GM23338 (cell line): ENCODE results near the gene CCDC197. TPM values are rescaled to one million over a fixed set of nuclear protein-coding genes. Genes with fewer than 3 reads are reported as not detected.

Experiments used
- ATAC-seq: fragments of 200-7000 bp; cut with Tn5 transposase; 3 replicates; pipeline ENCODE4 v1.9.1; 2020
- DNase-seq: peaks from one replicate; pipeline ENCODE4 v3.0.0-alpha.2; 2015; ENCODE audit warnings: low spot score
- H2AFZ ChIP-seq: fragments of 200-600 bp; sonication (generic); 2 replicates; pipeline ENCODE4 v1.8.0; 2016; ENCODE audit warnings: antibody characterized with exemption, mild to moderate bottlenecking, moderate library complexity
- H3F3A ChIP-seq: fragments of 200-600 bp; sonication (generic); replicated peaks from 2 replicates; pipeline ENCODE4 v1.8.0; 2017; ENCODE audit warnings: antibody characterized with exemption, mixed run types, low read depth
- H3K27ac ChIP-seq: fragments of 200-600 bp; sonication (generic); 2 replicates; pipeline ENCODE4 v1.6.1; 2016; ENCODE audit warnings: low read depth
- H3K27me3 ChIP-seq: fragments of 200-600 bp; sonication (generic); 2 replicates; pipeline ENCODE4 v1.8.0; 2016; ENCODE audit warnings: mild to moderate bottlenecking, mixed run types, moderate library complexity; ENCODE audit not compliant: insufficient read depth
- H3K36me3 ChIP-seq: fragments of 200-600 bp; sonication (generic); 2 replicates; pipeline ENCODE4 v1.8.0; 2016; ENCODE audit warnings: mild to moderate bottlenecking; ENCODE audit not compliant: insufficient read depth
- H3K4me1 ChIP-seq: fragments of 200-600 bp; sonication (generic); 2 replicates; pipeline ENCODE4 v1.8.0; 2016; ENCODE audit warnings: mild to moderate bottlenecking, moderate library complexity; ENCODE audit not compliant: insufficient read depth
- H3K4me2 ChIP-seq: fragments of 200-600 bp; sonication (generic); 2 replicates; pipeline ENCODE4 v1.7.1; 2017; ENCODE audit warnings: mixed run types
- H3K4me3 ChIP-seq: fragments of 200-600 bp; sonication (generic); 2 replicates; pipeline ENCODE4 v1.6.1; 2016; ENCODE audit warnings: mixed run types
- H3K79me2 ChIP-seq: fragments of 200-600 bp; sonication (generic); replicated peaks from 2 replicates; pipeline ENCODE4 v1.8.0; 2017; ENCODE audit warnings: mild to moderate bottlenecking; ENCODE audit not compliant: insufficient read depth
- H3K9me2 ChIP-seq: fragments of 200-600 bp; sonication (generic); 2 replicates; pipeline ENCODE4 v1.8.0; 2017; ENCODE audit not compliant: insufficient read depth
- H4K20me1 ChIP-seq: fragments of 200-600 bp; sonication (generic); replicated peaks from 2 replicates; pipeline ENCODE4 v1.8.0; 2017; ENCODE audit warnings: mild to moderate bottlenecking; ENCODE audit not compliant: insufficient read depth
- H3K27ac Mint-ChIP-seq: 2 replicates; pipeline ENCODE4 v1.8.0; 2020; ENCODE audit warnings: inconsistent platforms, mild to moderate bottlenecking, moderate library complexity, mixed read lengths
- H3K27me3 Mint-ChIP-seq: 3 replicates; pipeline ENCODE4 v1.8.0; 2022; ENCODE audit warnings: low read depth, mild to moderate bottlenecking, moderate library complexity, mixed read lengths, inconsistent platforms; ENCODE audit not compliant: insufficient read depth, poor library complexity
- H3K36me3 Mint-ChIP-seq: 3 replicates; pipeline ENCODE4 v1.8.0; 2021; ENCODE audit warnings: low read depth, mild to moderate bottlenecking, inconsistent platforms, moderate library complexity, mixed read lengths
- H3K4me1 Mint-ChIP-seq: 3 replicates; pipeline ENCODE4 v1.8.0; 2020; ENCODE audit warnings: mild to moderate bottlenecking, inconsistent platforms, mixed read lengths
- H3K4me3 Mint-ChIP-seq: 3 replicates; pipeline ENCODE4 v1.8.0; 2021; ENCODE audit warnings: moderate library complexity, mild to moderate bottlenecking, inconsistent platforms, mixed read lengths
- H3K9me3 Mint-ChIP-seq: 3 replicates; pipeline ENCODE4 v1.8.0; 2020; ENCODE audit warnings: moderate library complexity, mild to moderate bottlenecking, inconsistent platforms, mixed read lengths
- CREB1 ChIP-seq: fragments of 250-450 bp; sonication (Bioruptor Pico); IDR thresholded peaks from 2 replicates; pipeline ENCODE4 v1.5.0; 2020; ENCODE audit warnings: low read depth, mild to moderate bottlenecking, moderate library complexity
- EZH2phosphoT487 ChIP-seq: fragments of 200-600 bp; sonication (generic); IDR thresholded peaks from one replicate; pipeline ENCODE4 v1.8.1; 2018; ENCODE audit warnings: antibody characterized with exemption; ENCODE audit not compliant: unreplicated experiment
- REST ChIP-seq: IDR thresholded peaks from one replicate; pipeline ENCODE4 v1.6.1; 2018; ENCODE audit warnings: antibody characterized with exemption; ENCODE audit not compliant: unreplicated experiment
- ZNF114 ChIP-seq: fragments of 250-450 bp; sonication (Bioruptor Pico); IDR thresholded peaks from 2 replicates; pipeline ENCODE4 v1.5.0; 2020; ENCODE audit warnings: mild to moderate bottlenecking, moderate library complexity
- ZNF462 ChIP-seq: fragments of 250-450 bp; sonication (Bioruptor Pico); IDR thresholded peaks from 2 replicates; pipeline ENCODE4 v1.5.0; 2020; ENCODE audit warnings: mild to moderate bottlenecking, moderate library complexity
- polyA plus RNA-seq: library from polyadenylated mRNA; unstranded; fragments of >200 nt; fragmentation: Nextera tagmentation; extraction: Ambion mirVana; gene quantifications from 2 replicates; pipeline ENCODE4 v1.2.1, GENCODE V29; 2016
- total RNA-seq: library from RNA; depleted of rRNA; stranded (reverse); fragments of >200 nt; shearing (Covaris generic); gene quantifications from 2 replicates; pipeline ENCODE4 v1.2.3, GENCODE V29; 2014

The CCDC197 gene
- total and polyA plus RNA-seq, 2 experiments from 2014 or later: not detected

DNA sequence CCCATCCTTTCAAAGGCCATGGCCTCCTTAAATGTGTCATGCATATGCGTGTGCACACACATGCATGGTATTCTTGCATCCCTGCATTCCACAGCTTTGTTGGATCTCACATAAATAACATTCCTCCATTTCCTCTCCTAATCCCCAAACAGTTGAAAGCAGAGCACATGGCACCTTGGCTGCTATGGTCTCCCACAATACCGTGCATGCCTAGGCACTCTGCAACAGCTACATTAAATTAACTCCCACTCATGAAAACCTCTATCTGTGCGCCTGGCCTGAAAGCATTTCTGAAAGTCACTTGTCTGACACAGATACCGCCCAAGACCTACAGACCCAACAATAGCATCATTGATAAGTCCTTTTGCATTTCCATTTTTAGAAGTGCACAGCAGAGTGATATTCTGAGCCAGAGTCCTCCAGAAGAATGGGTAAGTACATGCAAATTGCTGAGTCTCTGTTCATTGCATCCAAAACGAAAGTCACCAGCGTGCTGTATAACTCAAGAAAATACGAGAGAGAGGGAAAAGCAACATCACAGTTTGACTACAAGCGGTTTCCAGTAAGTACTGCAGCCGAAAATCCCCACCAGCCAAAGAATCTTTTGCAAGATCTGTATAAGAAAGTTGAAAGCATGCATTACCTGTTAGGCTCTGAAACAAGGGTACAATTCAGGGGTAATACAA lies 21.2 kb upstream of the CCDC197 start (continued):
- TF ChIP-seq ZNF462 (CRISPR knock-in tag): no peak
- TF ChIP-seq REST: no peak
- no peak for TF ChIP-seq ZNF114

DNA sequence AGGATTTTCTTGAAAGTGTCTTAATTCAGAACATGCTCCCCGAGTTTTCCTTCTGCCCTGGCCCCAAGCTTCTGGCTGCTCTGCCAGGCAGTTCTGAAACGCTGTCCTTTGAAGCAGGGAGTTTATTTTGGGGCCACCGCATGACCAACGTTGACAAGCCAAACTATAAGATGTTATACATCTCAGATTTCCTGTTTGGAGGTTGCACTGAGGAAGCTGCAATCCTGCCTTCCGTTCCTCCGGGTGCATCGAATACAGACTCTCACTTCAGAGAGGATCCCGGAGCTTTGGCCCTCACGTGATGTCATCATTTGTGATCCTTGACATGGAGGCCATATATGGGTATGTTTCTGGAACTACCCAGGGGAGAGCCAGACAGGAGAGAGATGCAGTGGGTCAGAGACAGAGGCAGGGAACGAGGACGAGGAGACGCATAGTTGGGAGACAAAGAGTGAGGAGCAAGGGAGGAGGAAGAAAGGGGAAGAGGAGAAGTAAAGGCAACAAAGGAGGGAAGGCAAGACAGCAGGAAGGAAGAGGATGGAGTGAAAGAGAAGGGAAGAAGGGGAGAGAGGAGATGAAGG lies 20.5 kb upstream of the CCDC197 start, which contains the start of gene ASB2:
ASB2 (minus strand) TSS at position 94 of the 581 bp plus-strand sequence. CDS start 12,031 bp downstream, outside the sequence.
- peaks cover 12% of the 10 kb centered on the region for H3K27me3 Mint-ChIP-seq
- TF ChIP-seq CREB1 (CRISPR knock-in tag) (no peak), EZH2phosphoT487 (no peak)
- peak within 1 kb of the TSS; percentile 29; the same call in 1 of the 2 replicates for H2AFZ ChIP-seq
- H3K4me1 Mint-ChIP-seq: peaks cover 12% of the 10 kb centered on the region
- no peak within 1 kb of the TSS for H3K27ac ChIP-seq
- ATAC-seq: peak; percentile 19; the same call in 1 of the 3 replicates
- H3K4me3 Mint-ChIP-seq: no peak within 1 kb of the TSS
- no peaks in the 10 kb centered on the region for H3K9me3 Mint-ChIP-seq
- no peak within 1 kb of the TSS for H3K27ac Mint-ChIP-seq
- no peaks in the 10 kb centered on the region for H4K20me1 ChIP-seq
- H3K36me3 ChIP-seq: no peaks in the 10 kb centered on the region
- no peak within 1 kb of the TSS for H3K4me3 ChIP-seq
- H3F3A ChIP-seq: no peaks in the 10 kb centered on the region
- no peak within 1 kb of the TSS for H3K4me2 ChIP-seq
- no peak for DNase-seq
- no peaks in the 10 kb centered on the region for H3K27me3 ChIP-seq
- no peaks in the 10 kb centered on the region for H3K9me2 ChIP-seq
- no peaks in the 10 kb centered on the region for H3K36me3 Mint-ChIP-seq
- no peaks in the 10 kb centered on the region; the same call in 1 of the 2 replicates for H3K4me1 ChIP-seq
- no peaks in the 10 kb centered on the region for H3K79me2 ChIP-seq
